H1 (cell line): ENCODE data around the gene CCDC63. TPM values are rescaled to one million over a fixed set of nuclear protein-coding genes. Genes with fewer than 3 reads are reported as not detected.
A peak's percentile ranks its signal among the peaks of the same experiment; 100 is the strongest.

Source experiments
- CTCF ChIA-PET: fragments of 300-600 bp; sonication (Branson Sonifier 250); formaldehyde crosslinking; loops from one replicate; lab custom pipeline; 2021; ENCODE audit not compliant: partially characterized antibody; lab: Charles Lee
- POLR2A ChIA-PET: fragments of 300-600 bp; sonication (Branson Sonifier 250); formaldehyde crosslinking; loops from one replicate; lab custom pipeline; 2021; ENCODE audit warnings: inconsistent platforms; ENCODE audit not compliant: partially characterized antibody; lab: Charles Lee
- DNase-seq, 2 experiments: peaks; one replicate each; pipeline versions ENCODE4 v3.0.0 to v3.0.0-alpha.2; 2010 to 2022; ENCODE audit warnings: low spot score in 2 of 2, low read depth in 1 of 2, mixed read lengths in 1 of 2
- FAIRE-seq: peaks from 2 replicates; lab custom pipeline; 2011; peaks lifted over from hg19 to GRCh38; lab: Jason Lieb, UNC
- H2AFZ ChIP-seq: 2 replicates; pipeline ENCODE4 v1.8.1; 2012; ENCODE audit warnings: low read length, inconsistent platforms
- H2AK5ac ChIP-seq: 2 replicates; pipeline ENCODE4 v1.6.1; 2013; ENCODE audit warnings: low read depth, low read length
- H2BK120ac ChIP-seq: replicated peaks from 2 replicates; pipeline ENCODE3; 2013; ENCODE audit warnings: low read depth, low read length, inconsistent platforms
- H2BK12ac ChIP-seq: 2 replicates; pipeline ENCODE4 v1.6.1; 2013; ENCODE audit warnings: low read depth, low read length
- H2BK15ac ChIP-seq: 2 replicates; pipeline ENCODE4 v1.6.1; 2013; ENCODE audit warnings: low read length
- H2BK20ac ChIP-seq: 2 replicates; pipeline ENCODE4 v1.6.1; 2013; ENCODE audit warnings: low read length
- H2BK5ac ChIP-seq: 2 replicates; pipeline ENCODE4 v1.6.1; 2013; ENCODE audit warnings: low read depth, low read length
- H3K14ac ChIP-seq: 2 replicates; pipeline ENCODE4 v1.6.1; 2013; ENCODE audit warnings: inconsistent platforms; ENCODE audit not compliant: insufficient read length
- H3K18ac ChIP-seq: 2 replicates; pipeline ENCODE4 v1.6.1; 2013; ENCODE audit warnings: low read length; ENCODE audit errors: extremely low read depth
- H3K23ac ChIP-seq: 2 replicates; pipeline ENCODE4 v1.6.1; 2013; ENCODE audit warnings: inconsistent platforms; ENCODE audit not compliant: insufficient read length
- H3K23me2 ChIP-seq: 2 replicates; pipeline ENCODE4 v1.6.1; 2013; ENCODE audit warnings: low read depth, low read length
- H3K27ac ChIP-seq: 2 replicates; pipeline ENCODE4 v1.6.1; 2011; ENCODE audit warnings: low read depth, low read length, inconsistent platforms
- H3K27me3 ChIP-seq, 4 experiments: replicated peaks in 1 of 4; 1 replicate in 1 of 4; 2 replicates in 3 of 4; pipeline versions ENCODE4 v1.6.1 to v1.8.1; 2011 to 2013; ENCODE audit warnings: low read length in 3 of 4, mild to moderate bottlenecking in 3 of 4, inconsistent platforms in 2 of 4, mixed read lengths in 2 of 4, moderate library complexity in 1 of 4; ENCODE audit not compliant: control insufficient read depth in 3 of 4, insufficient read depth in 3 of 4; ENCODE audit errors: extremely low read depth in 1 of 4
- H3K36me3 ChIP-seq, 4 experiments: 2 replicates each; pipeline versions ENCODE4 v1.6.1 to v1.8.1; 2011 to 2013; ENCODE audit warnings: mild to moderate bottlenecking in 4 of 4, low read length in 3 of 4, moderate library complexity in 2 of 4, control low read depth in 1 of 4, inconsistent platforms in 1 of 4; ENCODE audit not compliant: insufficient read depth in 4 of 4, control insufficient read depth in 2 of 4
- H3K4ac ChIP-seq: replicated peaks from 2 replicates; pipeline ENCODE3; 2013; ENCODE audit warnings: low read length, low read depth, mixed read lengths, inconsistent platforms; ENCODE audit not compliant: insufficient read length
- H3K4me1 ChIP-seq, 4 experiments: replicated peaks in 1 of 4; 1 replicate in 1 of 4; 2 replicates in 3 of 4; pipeline versions ENCODE4 v1.6.1 to v1.8.1; 2011 to 2013; ENCODE audit warnings: low read length in 3 of 4, inconsistent platforms in 2 of 4, mixed read lengths in 1 of 4; ENCODE audit not compliant: insufficient read depth in 4 of 4, control insufficient read depth in 3 of 4
- H3K4me2 ChIP-seq, 2 experiments: 2 replicates each; pipeline versions ENCODE4 v1.6.1 to v1.8.1; 2011 to 2013; ENCODE audit warnings: low read depth in 2 of 2, low read length in 2 of 2, control low read depth in 1 of 2, inconsistent platforms in 1 of 2, mild to moderate bottlenecking in 1 of 2; ENCODE audit not compliant: insufficient read depth in 1 of 2
- H3K4me3 ChIP-seq, 4 experiments: fragments of 200-600, 300-600 bp in 1 of 4; sonication (generic), shearing (Covaris generic), sonication (Bioruptor Twin) in 1 of 4; 2 replicates each; pipeline versions ENCODE4 v1.5.1 to v1.8.1; 2011 to 2016; ENCODE audit warnings: low read length in 4 of 4, low read depth in 3 of 4, control low read depth in 2 of 4, inconsistent platforms in 2 of 4, mild to moderate bottlenecking in 2 of 4, mixed read lengths in 1 of 4, moderate library complexity in 1 of 4; ENCODE audit not compliant: insufficient read depth in 2 of 4; ENCODE audit errors: extremely low read depth in 1 of 4
- H3K56ac ChIP-seq: replicated peaks from 2 replicates; pipeline ENCODE3; 2013; ENCODE audit warnings: low read depth, mild to moderate bottlenecking, mixed read lengths, low read length, inconsistent platforms; ENCODE audit not compliant: insufficient read length
- H3K79me1 ChIP-seq: 2 replicates; pipeline ENCODE4 v1.6.1; 2013; ENCODE audit warnings: low read depth, low read length, control low read depth
- H3K79me2 ChIP-seq, 2 experiments: 2 replicates each; pipeline versions ENCODE4 v1.6.1 to v1.8.1; 2012 to 2013; ENCODE audit warnings: low read length in 2 of 2, mild to moderate bottlenecking in 2 of 2, inconsistent platforms in 1 of 2; ENCODE audit not compliant: insufficient read depth in 2 of 2, control insufficient read depth in 1 of 2
- H3K9ac ChIP-seq, 4 experiments: replicated peaks in 1 of 4; 1 replicate in 1 of 4; 2 replicates in 3 of 4; pipeline versions ENCODE4 v1.6.1 to v1.8.1; 2011 to 2013; ENCODE audit warnings: low read depth in 3 of 4, low read length in 3 of 4, control low read depth in 2 of 4, mild to moderate bottlenecking in 2 of 4, moderate library complexity in 2 of 4, inconsistent platforms in 1 of 4; ENCODE audit errors: extremely low read depth in 1 of 4
- H3K9me3 ChIP-seq, 2 experiments: 2 replicates each; pipeline versions ENCODE4 v1.6.1 to v1.8.1; 2012 to 2013; ENCODE audit warnings: mild to moderate bottlenecking in 2 of 2, moderate library complexity in 2 of 2, control low read depth in 1 of 2, inconsistent platforms in 1 of 2, low read depth in 1 of 2, low read length in 1 of 2, mixed read lengths in 1 of 2; ENCODE audit not compliant: insufficient read depth in 2 of 2
- H4K20me1 ChIP-seq, 2 experiments: replicated peaks in 1 of 2; 2 replicates each; pipeline versions ENCODE3 to v1.8.1; 2011 to 2013; ENCODE audit warnings: inconsistent platforms in 2 of 2, low read length in 2 of 2, mild to moderate bottlenecking in 1 of 2; ENCODE audit not compliant: insufficient read depth in 2 of 2, control insufficient read depth in 1 of 2
- H4K5ac ChIP-seq: 2 replicates; pipeline ENCODE4 v1.6.1; 2013; ENCODE audit warnings: low read length, low read depth, mixed read lengths, inconsistent platforms; ENCODE audit not compliant: insufficient read length
- H4K8ac ChIP-seq: 2 replicates; pipeline ENCODE4 v1.8.0; 2013; ENCODE audit warnings: mild to moderate bottlenecking, moderate library complexity, low read length, inconsistent platforms; ENCODE audit not compliant: insufficient read depth; ENCODE audit errors: extremely low read depth
- H4K91ac ChIP-seq: replicated peaks from 2 replicates; pipeline ENCODE3; 2013; ENCODE audit warnings: low read length, mixed read lengths, inconsistent platforms; ENCODE audit not compliant: insufficient read length
- CTCF ChIP-seq, 3 experiments: IDR thresholded peaks; 1 replicate in 2 of 3; 2 replicates in 1 of 3; pipeline versions ENCODE4 v1.5.1 to v1.6.1; 2011; ENCODE audit warnings: low read length in 3 of 3, mild to moderate bottlenecking in 3 of 3, inconsistent platforms in 2 of 3, low read depth in 1 of 3, moderate library complexity in 1 of 3; ENCODE audit not compliant: insufficient read depth in 1 of 3; ENCODE audit errors: control extremely low read depth in 1 of 3
- E2F6 ChIP-seq: IDR thresholded peaks from 2 replicates; pipeline ENCODE4 v1.6.1; 2012; ENCODE audit warnings: inconsistent platforms
- MAFK ChIP-seq: IDR thresholded peaks from 2 replicates; pipeline ENCODE4 v1.6.1; 2012; ENCODE audit warnings: low read depth, mild to moderate bottlenecking, improper control_type of control experiment, low read length
- MAX ChIP-seq: IDR thresholded peaks from 2 replicates; pipeline ENCODE4 v1.6.1; 2012; ENCODE audit warnings: inconsistent platforms
- RAD21 ChIP-seq, 2 experiments: IDR thresholded peaks in 1 of 2; conservative IDR thresholded peaks in 1 of 2; 2 replicates each; pipeline ENCODE4 v1.6.1; 2011; ENCODE audit warnings: low read depth in 2 of 2, low read length in 2 of 2, improper control_type of control experiment in 1 of 2, inconsistent platforms in 1 of 2, mild to moderate bottlenecking in 1 of 2, moderate library complexity in 1 of 2
- TCF12 ChIP-seq: IDR thresholded peaks from 2 replicates; pipeline ENCODE4 v1.6.1; 2011; ENCODE audit warnings: low read depth, mild to moderate bottlenecking, low read length
- TEAD4 ChIP-seq: IDR thresholded peaks from 2 replicates; pipeline ENCODE4 v1.6.1; 2012; ENCODE audit warnings: low read depth, low read length, inconsistent platforms, mixed read lengths
- WGBS, 2 experiments: shearing (Covaris generic) in 1 of 2; methylation state at CpG; one replicate each; pipeline versions ENCODE4 v1.1.6 to v1.1.7; 2013 to 2015; ENCODE audit warnings: low lambda C conversion rate in 2 of 2, mixed read lengths in 2 of 2, inconsistent platforms in 1 of 2, low coverage in 1 of 2, missing lambda C conversion rate in 1 of 2; ENCODE audit not compliant: insufficient replicate concordance in 2 of 2, insufficient coverage in 1 of 2, insufficient read length in 1 of 2; ENCODE audit errors: extremely low coverage in 1 of 2, missing lambda C conversion rate in 1 of 2; 5-methylcytosine and 5-hydroxymethylcytosine counted together
- polyA plus RNA-seq, 7 experiments: library from polyadenylated mRNA; depleted of rRNA in 3 of 7; stranded (reverse) in 5 of 7; unstranded in 2 of 7; fragments of >200 nt in 5 of 7; fragments of 200-250 nt in 2 of 7; gene quantifications; 1 replicate in 5 of 7; 2 replicates in 1 of 7; 4 replicates in 1 of 7; pipeline versions ENCODE4 v1.2.1 to v1.2.3, GENCODE V29; 2011 to 2013; ENCODE audit warnings: missing spikeins in 2 of 7, mixed read lengths in 2 of 7
- total RNA-seq: library from RNA; stranded (reverse); fragmentation: NEBNext Ultra II Directional; extraction: Animal tissue kit (Norgen Biotek cat#: 25700); gene quantifications from 2 replicates; pipeline ENCODE4 v1.2.1, GENCODE V29; 2021

The CCDC63 gene
- total and polyA plus RNA-seq, 2 of the 8 experiments (the other 6 are each of a cell fraction or from before 2014, with no cell fraction given): 0.42 to 0.93 TPM

- no peak overlapping the region for H2AFZ ChIP-seq
- H3K4ac ChIP-seq: no peak overlapping the region
- no peak overlapping the region for H2BK20ac ChIP-seq
- no peak overlapping the region for H3K4me3 ChIP-seq
- no peak overlapping the region for H3K23ac ChIP-seq
- H3K18ac ChIP-seq: no peak overlapping the region
- no peak overlapping the region for H2BK12ac ChIP-seq
- H3K23me2 ChIP-seq: no peaks in the 10 kb centered on the region
- H3K79me1 ChIP-seq: no peaks in the 10 kb centered on the region
- H3K27me3 ChIP-seq: no peaks in the 10 kb centered on the region
- H3K27ac ChIP-seq: no peak overlapping the region
- no peak overlapping the region for H4K5ac ChIP-seq
- H3K4me2 ChIP-seq: 0 out of 4 replicates have a peak overlapping the region, but pooled peaks of 1 of the 2 experiments have one; percentile 44
- H2BK5ac ChIP-seq: no peak overlapping the region
- TF ChIP-seq TEAD4 (no peak), MAX (peak; percentile 57), CTCF (IDR thresholded peaks at IDR 0.05; ENCODE audit: control extremely low read depth in 1 of 3, insufficient read depth in 1 of 3, low read depth in 1 of 3, low read length in 3 of 3) (peak; percentile 30 to 51 (median 49)), E2F6 (peak; percentile 58), RAD21 (IDR thresholded peaks at IDR 0.05 in 1 of 2, conservative IDR thresholded peaks at IDR 0.05 in 1 of 2; ENCODE audit: low read depth in 2 of 2, low read length in 2 of 2) (peak; percentile 23 to 32; a peak in 2 of 4 replicates), TCF12 (no peak), MAFK (no peak)
- ChIA-PET POLR2A (no interaction called here), CTCF (interaction anchor here (0.8 to 3.2 kb wide), 10 partner anchors 13 to 231 kb away, joined by 3 to 19 read pairs (median 4); partner anchors contain the start of gene CCDC63)
- H3K36me3 ChIP-seq: no peaks in the 10 kb centered on the region
- no peak overlapping the region for H4K8ac ChIP-seq
- no peak overlapping the region for H2BK120ac ChIP-seq
- no peak overlapping the region for H3K9ac ChIP-seq
- WGBS, 2 experiments: 69% methylated on average over 7 of the region's 7 CpGs; no CpG with 5 or more reads in 1 of the 2 experiments
- no peak overlapping the region; the same call in 1 of the 2 replicates for H2BK15ac ChIP-seq
- FAIRE-seq (no peak), DNase-seq (no peak)
- H2AK5ac ChIP-seq: no peak overlapping the region; the same call in 1 of the 2 replicates
- H4K20me1 ChIP-seq: no peaks in the 10 kb centered on the region
- no peaks in the 10 kb centered on the region for H3K79me2 ChIP-seq
- H3K9me3 ChIP-seq: no peaks in the 10 kb centered on the region
- H3K14ac ChIP-seq: no peak overlapping the region
- H3K56ac ChIP-seq: no peak overlapping the region
- H3K4me1 ChIP-seq: peaks cover 0 to 23% (median 5%) of the 10 kb centered on the region in 4 experiments; a peak in 5 of 7 replicates
- H4K91ac ChIP-seq: no peak overlapping the region
Measured at GRCh38 chr12:110861729-110862128, 14.9 kb downstream of the CCDC63 start.
